Measurements from ENCODE around the gene RAPGEF5. TPM values are rescaled to one million over a fixed set of nuclear protein-coding genes. Genes with fewer than 3 reads are reported as not detected.
A peak's percentile ranks its signal among the peaks of the same experiment; 100 is the strongest.

The RAPGEF5 gene
- total and polyA plus RNA-seq, 4 donors, result 7.1 to 54.8 (median 13.0) TPM

GRCh38 chr7:22219739-22220493, 137.0 kb downstream of the RAPGEF5 start (continued):
- TF ChIP-seq, protein P1, sequence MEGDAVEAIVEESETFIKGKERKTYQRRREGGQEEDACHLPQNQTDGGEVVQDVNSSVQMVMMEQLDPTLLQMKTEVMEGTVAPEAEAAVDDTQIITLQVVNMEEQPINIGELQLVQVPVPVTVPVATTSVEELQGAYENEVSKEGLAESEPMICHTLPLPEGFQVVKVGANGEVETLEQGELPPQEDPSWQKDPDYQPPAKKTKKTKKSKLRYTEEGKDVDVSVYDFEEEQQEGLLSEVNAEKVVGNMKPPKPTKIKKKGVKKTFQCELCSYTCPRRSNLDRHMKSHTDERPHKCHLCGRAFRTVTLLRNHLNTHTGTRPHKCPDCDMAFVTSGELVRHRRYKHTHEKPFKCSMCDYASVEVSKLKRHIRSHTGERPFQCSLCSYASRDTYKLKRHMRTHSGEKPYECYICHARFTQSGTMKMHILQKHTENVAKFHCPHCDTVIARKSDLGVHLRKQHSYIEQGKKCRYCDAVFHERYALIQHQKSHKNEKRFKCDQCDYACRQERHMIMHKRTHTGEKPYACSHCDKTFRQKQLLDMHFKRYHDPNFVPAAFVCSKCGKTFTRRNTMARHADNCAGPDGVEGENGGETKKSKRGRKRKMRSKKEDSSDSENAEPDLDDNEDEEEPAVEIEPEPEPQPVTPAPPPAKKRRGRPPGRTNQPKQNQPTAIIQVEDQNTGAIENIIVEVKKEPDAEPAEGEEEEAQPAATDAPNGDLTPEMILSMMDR (IDR thresholded peaks at IDR 0.05; ENCODE audit: low read depth, low read length, missing input control), result no peak
- TF ChIP-seq, protein P2, sequence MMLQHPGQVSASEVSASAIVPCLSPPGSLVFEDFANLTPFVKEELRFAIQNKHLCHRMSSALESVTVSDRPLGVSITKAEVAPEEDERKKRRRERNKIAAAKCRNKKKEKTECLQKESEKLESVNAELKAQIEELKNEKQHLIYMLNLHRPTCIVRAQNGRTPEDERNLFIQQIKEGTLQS (IDR thresholded peaks at IDR 0.05), result no peak
- TF ChIP-seq EGR1 (IDR thresholded peaks at IDR 0.05; ENCODE audit: low read depth in 2 of 2) (no peak), NR2F2 (IDR thresholded peaks at IDR 0.05) (peak; percentile 55), FOXA1 (IDR thresholded peaks at IDR 0.05) (no peak), SP1 (IDR thresholded peaks at IDR 0.05) (no peak), YY1 (IDR thresholded peaks at IDR 0.05) (no peak)

DNA sequence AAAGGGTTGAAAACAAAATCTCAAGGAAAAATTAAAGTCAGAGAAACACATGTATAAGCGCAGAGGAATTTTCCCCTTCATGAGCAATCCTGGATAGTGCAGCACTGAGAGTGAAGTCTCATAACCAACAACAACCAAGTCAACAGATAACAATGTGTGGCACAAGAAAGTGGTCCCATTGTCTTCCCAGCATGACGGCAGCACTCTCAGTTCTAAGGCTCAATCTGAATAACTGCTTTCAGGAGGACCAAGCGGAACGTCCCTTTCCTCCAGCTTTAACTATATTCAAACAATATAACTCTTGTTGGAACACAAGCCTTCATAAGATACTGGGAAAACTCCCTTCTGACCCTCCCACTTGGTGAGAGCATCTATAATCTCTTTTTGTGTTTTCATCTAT, 137.9 kb downstream of the RAPGEF5 start:
- DNase-seq (ENCODE audit: low spot score), result no peak
- TF ChIP-seq JUND (IDR thresholded peaks at IDR 0.05) (no peak), EGR1 (IDR thresholded peaks at IDR 0.05; ENCODE audit: low read depth in 2 of 2) (no peak), YY1 (IDR thresholded peaks at IDR 0.05) (no peak), FOXA2 (IDR thresholded peaks at IDR 0.05) (no peak)
- TF ChIP-seq, protein P2 (IDR thresholded peaks at IDR 0.05), result no peak
- Histone ChIP-seq H3K9ac (ENCODE audit: low read depth in 1 of 2, low read length in 2 of 2) (peak overlapping the region; percentile 6 to 45), H3K36me3 (ENCODE audit: control insufficient read depth in 4 of 4, insufficient read depth in 3 of 4, low read depth in 1 of 4, low read length in 3 of 4) (peaks cover 0 to 4% (median 0%) of the 10 kb centered on the region in 4 donors), H3K4me3 (ENCODE audit: low read depth in 1 of 3, low read length in 3 of 3) (peak overlapping the region; percentile 41 to 50 (median 45)), H3K27ac (ENCODE audit: low read depth in 1 of 2, low read length in 2 of 2) (peak overlapping the region; percentile 14 to 53), H3K9me3 (ENCODE audit: control insufficient read depth in 4 of 4, low read length in 3 of 4) (no peaks in the 10 kb centered on the region), H3K4me1 (ENCODE audit: control insufficient read depth in 4 of 4, insufficient read depth in 4 of 4, low read length in 3 of 4) (peaks cover 0 to 3% (median 1%) of the 10 kb centered on the region in 4 donors), H3K27me3 (ENCODE audit: control insufficient read depth in 4 of 4, insufficient read depth in 4 of 4, low read length in 3 of 4) (no peaks in the 10 kb centered on the region)
- WGBS, result 78% methylated on average over 4 of the region's 4 CpGs

DNA sequence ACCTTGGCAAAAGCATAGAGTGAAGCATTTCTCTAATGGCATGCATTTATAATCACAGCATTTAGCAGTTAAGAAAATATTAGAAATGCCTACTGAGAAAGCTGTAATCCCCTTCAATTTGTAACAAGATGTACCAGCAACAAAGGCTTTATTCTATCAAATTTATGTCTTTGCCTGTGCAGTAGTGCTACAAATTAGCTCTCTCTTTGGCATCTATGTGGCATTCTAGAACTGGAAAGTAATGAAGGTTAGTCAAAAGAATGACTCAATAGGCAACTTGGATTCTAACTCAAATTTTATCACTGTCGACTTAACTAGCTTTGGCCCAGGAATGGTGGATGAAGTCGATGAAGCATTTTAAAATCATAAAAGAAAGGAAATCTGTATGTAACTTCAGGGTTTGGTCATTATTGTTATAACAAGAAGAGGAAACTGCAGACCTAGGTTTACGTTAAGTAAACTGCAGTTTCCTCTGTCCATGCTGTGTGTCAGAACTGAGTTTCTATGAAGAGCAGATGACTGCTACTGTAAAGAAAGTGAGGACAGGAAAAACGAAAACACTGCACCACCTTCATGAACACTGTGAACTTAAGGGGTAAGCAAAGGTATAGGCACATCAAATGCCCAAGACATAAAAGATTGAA, 140.0 kb downstream of the RAPGEF5 start:
- H3K4me1 ChIP-seq (ENCODE audit: control insufficient read depth in 4 of 4, insufficient read depth in 4 of 4, low read length in 3 of 4), result peaks cover 0 to 3% (median 1%) of the 10 kb centered on the region in 4 donors
- H3K36me3 ChIP-seq (ENCODE audit: control insufficient read depth in 4 of 4, insufficient read depth in 3 of 4, low read depth in 1 of 4, low read length in 3 of 4), result peaks cover 0 to 4% (median 0%) of the 10 kb centered on the region in 4 donors
- peak overlapping the region in 1 of 2 donors; percentile 6 for H3K27ac ChIP-seq (ENCODE audit: low read depth in 1 of 2, low read length in 2 of 2)
- peak overlapping the region in 1 of 3 donors; percentile 41 for H3K4me3 ChIP-seq (ENCODE audit: low read depth in 1 of 3, low read length in 3 of 3)
- no peak overlapping the region for H3K9ac ChIP-seq (ENCODE audit: low read depth in 1 of 2, low read length in 2 of 2)
- WGBS, result 69% methylated on average over 4 of the region's 4 CpGs
- DNase-seq (ENCODE audit: low spot score), result no peak
- no peaks in the 10 kb centered on the region for H3K9me3 ChIP-seq (ENCODE audit: control insufficient read depth in 4 of 4, low read length in 3 of 4)
- no peaks in the 10 kb centered on the region for H3K27me3 ChIP-seq (ENCODE audit: control insufficient read depth in 4 of 4, insufficient read depth in 4 of 4, low read length in 3 of 4)
- TF ChIP-seq ZBTB33 (IDR thresholded peaks at IDR 0.05), result no peak
- no peak for TF ChIP-seq SP1 (IDR thresholded peaks at IDR 0.05)
- no peak for TF ChIP-seq HNF4G (IDR thresholded peaks at IDR 0.05)
- TF ChIP-seq YY1 (IDR thresholded peaks at IDR 0.05), result no peak
- TF ChIP-seq, protein P3, sequence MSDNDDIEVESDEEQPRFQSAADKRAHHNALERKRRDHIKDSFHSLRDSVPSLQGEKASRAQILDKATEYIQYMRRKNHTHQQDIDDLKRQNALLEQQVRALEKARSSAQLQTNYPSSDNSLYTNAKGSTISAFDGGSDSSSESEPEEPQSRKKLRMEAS (IDR thresholded peaks at IDR 0.05), result no peak
- no peak for TF ChIP-seq TAF1 (conservative IDR thresholded peaks at IDR 0.05)
- TF ChIP-seq, protein P1 (IDR thresholded peaks at IDR 0.05; ENCODE audit: low read depth, low read length, missing input control), result no peak
- TF ChIP-seq, protein P4, sequence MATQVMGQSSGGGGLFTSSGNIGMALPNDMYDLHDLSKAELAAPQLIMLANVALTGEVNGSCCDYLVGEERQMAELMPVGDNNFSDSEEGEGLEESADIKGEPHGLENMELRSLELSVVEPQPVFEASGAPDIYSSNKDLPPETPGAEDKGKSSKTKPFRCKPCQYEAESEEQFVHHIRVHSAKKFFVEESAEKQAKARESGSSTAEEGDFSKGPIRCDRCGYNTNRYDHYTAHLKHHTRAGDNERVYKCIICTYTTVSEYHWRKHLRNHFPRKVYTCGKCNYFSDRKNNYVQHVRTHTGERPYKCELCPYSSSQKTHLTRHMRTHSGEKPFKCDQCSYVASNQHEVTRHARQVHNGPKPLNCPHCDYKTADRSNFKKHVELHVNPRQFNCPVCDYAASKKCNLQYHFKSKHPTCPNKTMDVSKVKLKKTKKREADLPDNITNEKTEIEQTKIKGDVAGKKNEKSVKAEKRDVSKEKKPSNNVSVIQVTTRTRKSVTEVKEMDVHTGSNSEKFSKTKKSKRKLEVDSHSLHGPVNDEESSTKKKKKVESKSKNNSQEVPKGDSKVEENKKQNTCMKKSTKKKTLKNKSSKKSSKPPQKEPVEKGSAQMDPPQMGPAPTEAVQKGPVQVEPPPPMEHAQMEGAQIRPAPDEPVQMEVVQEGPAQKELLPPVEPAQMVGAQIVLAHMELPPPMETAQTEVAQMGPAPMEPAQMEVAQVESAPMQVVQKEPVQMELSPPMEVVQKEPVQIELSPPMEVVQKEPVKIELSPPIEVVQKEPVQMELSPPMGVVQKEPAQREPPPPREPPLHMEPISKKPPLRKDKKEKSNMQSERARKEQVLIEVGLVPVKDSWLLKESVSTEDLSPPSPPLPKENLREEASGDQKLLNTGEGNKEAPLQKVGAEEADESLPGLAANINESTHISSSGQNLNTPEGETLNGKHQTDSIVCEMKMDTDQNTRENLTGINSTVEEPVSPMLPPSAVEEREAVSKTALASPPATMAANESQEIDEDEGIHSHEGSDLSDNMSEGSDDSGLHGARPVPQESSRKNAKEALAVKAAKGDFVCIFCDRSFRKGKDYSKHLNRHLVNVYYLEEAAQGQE (IDR thresholded peaks at IDR 0.05), result no peak
- TF ChIP-seq, protein P2 (IDR thresholded peaks at IDR 0.05), result no peak
- TF ChIP-seq FOXA2 (IDR thresholded peaks at IDR 0.05), result no peak
- TF ChIP-seq FOXA1 (IDR thresholded peaks at IDR 0.05), result no peak
- no peak for TF ChIP-seq HNF4A (conservative IDR thresholded peaks at IDR 0.05)
- TF ChIP-seq RAD21 (IDR thresholded peaks at IDR 0.05), result no peak
- TF ChIP-seq NR2F2 (IDR thresholded peaks at IDR 0.05), result no peak
